Measurements from ENCODE around the gene NCS1.

NCS1 gene

DNA sequence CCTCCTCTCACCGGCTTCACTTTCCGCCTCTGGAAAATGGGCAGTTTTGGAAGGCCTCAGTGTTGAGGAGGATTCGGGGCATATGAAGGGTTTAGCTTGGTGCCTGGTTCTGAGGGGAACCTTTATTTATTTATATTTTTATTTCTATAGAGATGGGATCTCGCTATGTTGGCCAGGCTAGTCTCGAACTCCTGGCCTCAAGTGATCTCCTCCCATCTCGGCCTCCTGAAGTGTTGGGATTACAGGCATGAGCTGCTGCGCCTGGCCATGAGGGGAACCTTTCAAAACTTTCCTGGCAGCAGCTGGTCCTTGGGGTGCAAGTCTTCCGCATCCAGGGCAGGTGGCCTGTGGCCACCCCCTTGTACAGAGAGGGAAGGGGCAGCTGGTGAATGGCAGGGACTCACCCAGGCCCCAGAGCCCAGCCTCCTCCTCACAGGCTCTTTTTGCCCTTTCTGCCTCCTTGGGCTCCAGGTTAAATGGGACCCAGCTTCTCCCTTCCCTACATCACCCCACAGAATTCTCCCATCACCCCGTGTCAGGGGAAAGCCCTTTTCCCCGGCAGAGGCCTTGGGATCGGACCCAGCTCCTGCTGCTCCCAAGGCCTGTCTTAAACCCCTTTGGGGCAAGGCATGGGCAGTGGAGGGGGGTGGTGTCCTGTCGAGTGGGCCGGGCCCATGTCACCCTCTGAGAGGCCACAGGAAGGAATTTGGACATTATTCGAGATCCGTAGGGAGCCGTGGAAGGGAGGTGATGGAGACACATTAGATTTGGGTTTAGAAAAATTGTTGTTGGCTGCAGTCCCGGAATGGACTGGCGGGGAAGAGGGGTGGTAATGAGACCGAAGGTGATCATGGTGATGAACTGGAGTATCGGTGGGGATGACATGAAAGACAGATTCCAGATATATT, 5.9 kb downstream of the NCS1 start:
- no peak for DNase-seq

DNA sequence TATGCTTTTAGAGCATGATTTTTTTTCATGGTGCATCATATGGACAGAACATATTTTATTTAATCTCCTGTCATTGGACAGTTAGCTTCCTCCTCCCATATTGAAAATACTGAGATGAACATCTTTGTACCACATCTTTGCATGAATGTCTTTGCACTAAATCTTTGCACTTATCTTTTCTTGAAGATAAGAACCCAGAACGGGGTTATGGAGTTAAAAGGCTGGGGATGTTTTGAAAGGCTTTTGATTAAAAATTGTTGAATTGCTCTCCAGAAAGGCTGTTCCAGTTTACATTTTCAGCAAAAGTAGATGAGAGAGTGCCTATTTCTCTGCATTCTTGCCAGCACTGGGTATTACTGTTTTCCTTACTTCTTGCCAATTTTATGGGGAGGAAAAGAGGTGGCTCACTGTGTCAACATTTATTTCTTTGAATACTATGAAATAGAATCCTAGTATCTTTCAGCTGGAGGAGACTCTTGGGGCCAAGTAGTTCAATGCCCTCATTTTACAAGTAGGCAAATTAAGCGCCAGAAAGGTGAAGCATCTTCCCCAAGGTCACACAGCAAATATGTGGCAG, 7.2 kb downstream of the NCS1 start:
- no peak for DNase-seq

DNA sequence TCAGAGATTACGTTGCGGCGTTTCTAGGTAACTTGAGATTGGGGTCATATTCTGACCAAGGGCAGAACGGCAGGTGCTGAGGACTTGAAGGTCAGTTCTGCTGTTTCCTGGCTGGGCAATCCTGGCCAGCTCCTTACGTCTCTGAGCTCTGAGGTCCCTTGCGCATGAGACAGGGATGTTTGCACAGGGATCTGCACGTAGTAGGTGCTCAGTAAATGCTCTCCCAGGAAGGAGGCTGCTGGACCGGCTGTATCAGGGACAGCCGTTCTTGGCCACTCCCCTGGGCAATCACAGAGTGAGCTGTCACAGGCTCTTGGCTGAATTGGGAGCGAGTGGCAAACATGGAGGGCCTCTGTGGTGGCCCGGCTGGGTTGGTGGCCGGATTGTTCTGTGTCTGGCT, 8.3 kb downstream of the NCS1 start:
- no peak for DNase-seq

DNA sequence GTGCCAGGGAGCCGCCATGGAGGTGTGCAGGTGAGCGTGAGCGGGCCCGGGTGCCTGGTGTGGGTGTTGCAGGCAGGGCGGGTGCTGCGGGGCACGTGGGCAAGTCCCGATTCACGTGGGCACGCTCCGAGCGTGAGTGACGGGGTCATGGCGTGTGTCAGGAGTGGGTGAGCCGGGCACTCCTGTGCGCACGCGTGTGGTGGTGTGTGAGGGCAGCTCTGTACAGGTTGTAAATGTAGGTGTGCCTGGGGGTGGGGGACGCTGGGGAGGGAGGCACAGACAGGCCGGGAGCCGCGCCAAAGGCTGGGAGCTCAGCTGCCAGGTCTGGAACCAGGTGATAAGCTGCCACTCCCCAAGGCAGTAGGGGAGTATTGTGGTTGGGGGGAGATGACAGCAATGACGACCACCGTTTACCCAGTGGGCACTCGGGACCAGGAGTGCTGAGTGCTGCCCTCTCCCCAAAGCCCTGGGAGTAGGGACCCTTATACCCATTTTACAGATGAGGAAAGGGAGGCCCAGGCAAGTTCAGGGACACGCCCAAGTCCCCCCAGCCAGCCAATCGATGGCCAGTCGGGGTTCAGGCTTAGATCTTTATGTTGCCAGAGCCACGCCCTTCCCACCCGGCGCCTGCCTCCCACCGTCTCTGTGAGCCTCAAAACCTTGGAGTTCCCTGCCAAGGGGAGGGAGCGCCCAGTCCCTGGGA, 9.6 kb downstream of the NCS1 start:
- DNase-seq: no peak

DNA sequence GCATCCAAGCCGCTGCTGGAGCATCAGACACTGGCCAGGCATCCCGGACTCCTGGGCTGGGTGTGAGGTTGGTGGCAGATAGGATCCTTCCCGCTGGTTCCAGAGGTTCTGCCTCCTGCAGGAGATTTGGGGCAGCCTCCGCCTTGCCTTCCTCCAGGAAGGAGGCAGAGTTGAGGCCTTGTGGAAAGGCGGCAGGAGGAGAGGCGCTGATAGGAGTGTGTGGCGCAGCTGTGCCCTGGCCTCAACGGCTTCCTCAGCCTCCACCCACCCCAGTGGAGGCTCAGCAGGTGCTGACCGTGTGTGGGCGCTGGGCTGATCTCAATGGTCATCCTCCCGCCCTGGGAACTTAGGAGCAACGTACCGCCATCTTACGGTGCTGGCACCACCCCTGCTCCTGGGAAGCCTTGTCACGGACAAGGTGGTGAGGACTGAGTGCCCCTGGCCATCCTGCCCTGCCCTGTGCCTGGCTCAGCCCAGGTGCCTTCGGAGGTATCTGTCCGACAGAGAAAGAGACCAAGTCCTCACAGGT, 10.2 kb downstream of the NCS1 start:
- no peak for DNase-seq

DNA sequence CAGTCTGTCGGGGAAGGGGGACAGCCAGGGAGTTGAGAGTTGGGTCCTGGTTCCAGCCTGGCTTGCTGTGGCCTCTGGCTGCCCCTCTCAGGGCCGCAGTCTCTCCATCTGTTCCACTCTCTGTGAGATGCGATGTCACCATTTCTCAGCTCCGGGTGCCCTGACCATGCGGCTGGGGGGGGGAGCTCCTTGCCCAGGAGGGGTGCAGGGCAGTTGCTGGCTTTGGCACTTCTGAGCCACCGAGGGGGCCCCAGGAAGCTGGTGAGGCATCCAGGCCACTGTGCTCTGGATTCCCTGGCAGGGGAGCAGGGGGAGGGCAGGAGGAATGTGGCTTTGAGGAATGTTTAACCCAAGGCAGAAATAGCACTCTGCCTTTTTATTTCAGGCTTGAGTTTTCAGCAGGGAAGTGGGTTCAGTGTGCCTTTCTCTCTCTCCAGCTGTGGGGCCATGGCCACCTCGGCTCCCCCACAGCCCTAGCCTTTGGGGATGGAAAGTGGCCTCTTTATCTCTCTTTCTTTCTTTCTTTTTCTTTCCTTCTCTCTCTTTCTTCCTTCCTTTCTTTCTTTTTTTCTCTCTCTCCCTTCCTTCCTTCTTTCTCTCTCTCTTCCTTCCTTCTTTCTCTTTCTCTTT, 11.0 kb downstream of the NCS1 start:
- no peak for DNase-seq

DNA sequence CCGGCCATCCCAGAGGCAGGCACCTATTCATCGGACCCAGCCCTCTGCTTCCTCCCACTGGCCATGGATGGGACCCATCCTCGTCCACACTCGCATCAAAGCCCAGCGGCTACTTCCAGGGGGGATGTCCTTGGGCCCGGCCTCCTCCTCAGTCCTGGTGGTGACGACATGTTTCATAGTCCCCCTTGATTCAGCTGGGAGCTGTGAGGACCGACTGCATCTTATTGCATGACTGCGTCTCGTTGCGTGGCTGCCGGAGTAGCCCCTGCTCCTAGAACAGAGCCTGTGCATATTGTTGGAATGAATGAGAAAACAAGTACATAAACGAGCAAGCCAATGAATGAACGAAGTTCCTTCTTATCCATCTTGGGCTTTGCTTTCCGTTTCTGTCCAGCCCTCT, 12.8 kb downstream of the NCS1 start:
- no peak for DNase-seq

DNA sequence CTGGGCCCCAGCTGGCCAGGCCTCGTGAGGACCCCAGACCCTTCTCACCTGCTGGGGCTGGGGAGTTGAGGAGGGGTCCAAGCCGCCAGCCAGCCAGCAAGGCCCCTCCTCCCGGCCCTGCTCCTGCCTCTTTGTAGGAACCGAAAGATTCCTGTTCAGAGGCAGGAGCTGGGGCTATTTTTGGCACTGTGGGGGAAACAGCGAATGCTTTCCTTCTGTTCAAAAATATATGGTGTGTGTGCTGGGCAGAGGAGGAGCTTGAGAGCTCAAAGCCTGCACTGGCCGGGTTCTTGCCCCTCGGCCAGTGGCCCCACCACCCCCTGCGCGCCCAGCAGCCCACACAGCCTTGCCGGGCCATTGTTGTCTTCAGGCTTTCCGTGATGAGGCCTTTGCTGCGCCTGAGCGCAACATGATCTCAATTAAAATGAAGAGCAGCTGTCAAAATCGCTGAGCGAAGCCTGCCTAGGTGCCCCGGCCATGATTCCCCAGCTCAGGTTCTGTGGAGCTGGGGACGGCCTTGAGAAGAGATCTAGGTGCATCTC, 13.4 kb downstream of the NCS1 start:
- no peak for DNase-seq

DNA sequence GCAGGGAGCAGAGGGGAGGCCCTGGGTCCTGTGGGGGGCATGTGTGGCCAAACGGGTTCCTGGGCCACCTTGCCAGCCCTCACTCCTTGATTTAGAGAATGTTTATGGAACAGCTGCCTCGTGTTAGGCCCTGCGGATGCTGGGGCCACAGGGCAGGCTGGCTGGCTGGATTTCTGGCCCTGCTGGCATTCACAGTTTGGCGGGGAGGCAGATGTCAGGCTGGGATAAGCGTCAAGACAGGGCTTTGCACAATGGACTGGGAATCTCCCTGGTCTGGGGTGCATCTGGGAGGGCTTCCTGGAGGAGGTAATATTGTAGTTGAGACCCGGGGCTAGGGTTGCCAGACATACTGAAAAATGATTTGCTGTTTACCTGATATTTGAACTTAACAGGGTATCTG, 13.8 kb downstream of the NCS1 start:
- no peak for DNase-seq

DNA sequence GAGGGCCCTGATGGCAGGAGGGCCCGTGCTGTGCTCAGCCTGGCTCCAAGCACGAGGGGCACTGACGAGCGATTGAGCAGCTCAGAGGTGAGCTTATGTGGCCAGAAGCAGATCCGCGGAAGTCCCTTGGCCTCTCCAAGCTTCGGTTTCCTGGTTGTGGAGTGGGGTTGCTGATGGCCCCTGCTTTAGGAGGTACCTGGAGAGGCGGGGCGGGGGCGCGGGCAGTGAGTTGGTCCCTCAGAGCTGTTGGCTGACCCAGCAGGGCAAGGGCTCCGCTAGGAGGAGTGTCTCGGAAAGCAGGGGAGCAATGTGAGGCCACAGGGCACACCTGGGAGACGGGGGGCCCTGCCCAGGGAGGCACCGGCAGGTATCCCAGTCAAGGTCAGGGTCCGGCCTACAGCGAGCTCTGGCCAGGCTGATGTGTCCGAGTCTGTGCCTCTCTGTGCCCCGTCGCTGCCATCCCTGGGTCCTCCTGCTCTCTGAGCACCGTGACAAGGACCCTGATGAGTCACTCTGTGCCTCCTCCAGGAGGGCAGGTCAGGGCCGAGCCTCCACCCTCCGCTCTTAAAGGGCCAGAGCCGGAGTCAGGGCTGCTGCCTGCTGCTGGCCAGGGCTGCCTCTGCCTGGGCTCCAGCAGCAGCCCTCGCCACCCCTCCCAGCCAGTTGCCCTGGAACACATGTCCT, 14.8 kb downstream of the NCS1 start:
- no peak for DNase-seq

DNA sequence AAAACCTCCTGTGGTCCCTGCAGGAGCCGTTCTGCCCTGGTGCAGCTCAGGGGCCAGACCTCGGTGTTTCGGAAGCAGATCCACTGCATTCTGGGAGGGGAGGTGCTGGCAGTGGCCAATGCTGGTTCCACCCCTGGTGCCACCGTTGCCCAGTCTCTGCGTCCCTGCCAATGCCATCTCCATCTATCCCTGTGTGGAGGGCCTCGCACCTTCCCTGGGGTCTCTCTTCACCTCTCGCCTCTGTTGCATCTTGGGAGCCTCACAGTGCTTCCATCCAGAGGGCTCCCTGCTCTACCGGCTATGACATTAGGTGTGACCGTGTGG, 15.3 kb downstream of the NCS1 start:
- DNase-seq: no peak

DNA sequence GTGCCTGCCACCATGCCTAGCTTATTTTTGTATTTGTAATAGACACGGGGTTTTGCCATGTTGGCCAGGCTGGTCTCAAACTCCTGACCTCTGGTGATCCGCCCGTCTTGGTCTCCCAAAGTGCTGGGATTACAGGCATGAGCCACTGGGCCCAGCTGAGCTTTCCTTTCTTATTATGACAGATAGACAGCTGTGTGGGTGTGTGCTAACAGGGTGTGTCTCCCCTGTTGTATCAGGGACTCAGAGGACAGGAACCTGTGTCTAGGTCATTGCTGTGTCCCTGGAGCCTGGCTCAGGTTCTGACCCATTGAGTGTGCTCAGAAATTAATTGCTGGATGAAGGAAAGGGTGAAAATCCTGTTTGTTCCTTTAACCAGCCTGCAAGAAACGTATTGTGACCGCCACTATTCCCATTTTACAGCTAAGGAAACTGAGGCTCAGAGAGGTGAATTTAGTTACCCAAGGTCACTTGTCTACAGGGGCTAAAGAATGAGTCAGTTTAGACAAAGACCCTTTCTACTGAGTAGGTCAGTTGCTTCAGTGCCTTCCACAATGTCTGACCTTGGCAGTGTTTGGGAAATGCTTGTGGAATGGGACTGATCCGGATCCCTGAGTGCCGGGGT, 16.8 kb downstream of the NCS1 start:
- DNase-seq: no peak

DNA sequence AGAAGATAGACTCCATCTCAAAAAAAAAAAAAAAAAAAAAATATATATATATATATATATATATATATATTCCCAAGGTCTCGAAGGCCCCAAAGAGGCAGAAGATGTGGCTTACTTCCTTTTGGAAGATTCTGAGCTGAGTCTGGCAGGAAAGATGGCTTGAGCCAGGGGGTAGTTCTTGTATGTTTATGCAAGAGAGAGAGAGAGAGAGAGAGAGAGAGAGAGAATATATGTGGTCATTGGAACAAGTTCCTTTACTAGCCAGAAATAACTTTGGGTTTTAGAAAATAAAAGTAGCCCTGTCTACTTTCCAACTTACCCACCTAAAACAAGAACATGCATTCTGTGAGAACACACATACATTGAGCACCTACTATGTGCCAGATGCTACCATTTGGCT, 17.6 kb downstream of the NCS1 start:
- no peak for DNase-seq

DNA sequence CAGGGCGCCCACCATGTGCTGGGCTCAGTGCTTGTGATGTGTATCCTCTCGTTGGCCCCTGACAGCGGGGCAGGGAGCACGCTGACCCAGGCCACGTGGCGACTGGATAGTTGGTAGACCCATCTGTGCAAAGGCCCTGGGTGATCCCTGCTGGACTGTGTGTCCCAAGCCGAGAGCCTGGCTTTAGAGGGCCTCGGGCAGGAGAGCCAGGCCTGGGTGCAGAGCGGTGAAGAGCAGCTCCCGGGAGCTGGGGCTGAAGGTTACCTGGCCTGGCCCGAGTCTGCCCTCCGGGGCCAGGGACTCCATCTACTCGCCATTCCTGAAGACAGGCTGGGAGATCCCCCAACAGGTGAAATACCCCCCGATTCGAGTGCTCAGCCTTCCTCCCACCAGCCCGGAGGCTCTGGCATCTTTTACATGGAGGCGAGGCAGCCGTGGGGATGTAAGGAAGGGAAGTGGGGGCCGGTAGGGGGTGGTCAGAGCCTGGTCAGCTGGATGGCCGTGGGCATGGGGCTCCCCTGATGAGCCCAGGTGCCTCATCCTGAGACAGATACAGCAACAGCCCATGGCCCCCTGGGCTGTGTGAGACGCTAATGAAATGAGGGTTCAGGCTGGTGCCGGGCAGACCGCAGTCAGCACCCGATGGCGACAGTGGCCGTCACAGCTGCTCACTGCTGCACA, 19.0 kb downstream of the NCS1 start:
- no peak for DNase-seq

DNA sequence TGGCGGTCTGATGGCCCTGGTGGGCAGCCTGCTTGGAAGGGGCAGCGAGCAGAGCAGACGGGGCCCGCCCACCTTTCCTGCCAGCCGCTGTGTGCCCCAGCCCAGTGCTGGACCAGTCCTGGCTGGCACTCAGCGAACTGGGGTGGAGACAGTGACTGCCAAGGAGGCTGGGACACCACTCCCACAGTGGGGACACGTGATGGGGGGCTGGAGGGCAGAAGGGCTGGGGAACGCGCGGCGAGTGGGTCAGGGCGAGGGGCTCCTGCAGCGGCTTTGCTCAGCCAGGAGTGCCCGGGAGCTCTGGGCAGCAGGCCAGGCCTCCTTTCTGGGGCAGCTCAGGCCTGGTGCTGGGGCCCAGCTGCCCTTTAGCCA, 19.5 kb downstream of the NCS1 start:
- no peak for DNase-seq

DNA sequence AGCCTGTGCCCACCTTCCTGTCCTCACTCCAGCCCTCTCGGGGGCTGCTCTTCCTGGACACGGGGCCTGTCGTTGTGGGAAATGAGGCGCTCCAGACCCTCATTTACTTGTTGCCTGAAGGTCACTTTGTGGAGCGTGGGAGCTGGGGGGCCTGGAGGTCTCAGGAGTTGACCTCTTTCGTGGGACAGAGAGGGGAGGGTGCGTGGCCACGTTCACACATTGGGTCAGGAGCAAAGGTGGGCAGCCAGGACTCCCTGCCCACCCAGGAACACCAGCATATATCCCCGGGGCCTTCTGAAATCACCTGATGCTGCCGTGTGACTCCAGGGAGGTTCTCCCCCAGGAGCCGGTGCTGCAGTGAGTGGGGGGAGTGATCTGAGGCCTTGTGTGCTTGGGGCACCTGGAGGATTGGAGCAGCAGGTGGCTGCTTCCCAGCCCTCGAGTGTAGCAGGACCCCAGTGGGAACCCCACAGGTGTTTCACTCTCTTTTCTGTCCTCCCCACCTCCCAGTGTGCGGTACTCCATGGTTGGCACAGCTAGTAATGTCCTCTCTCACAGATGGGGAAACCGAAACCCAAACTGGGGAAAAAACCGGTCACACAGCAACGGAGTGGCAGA, 20.3 kb downstream of the NCS1 start:
- no peak for DNase-seq

DNA sequence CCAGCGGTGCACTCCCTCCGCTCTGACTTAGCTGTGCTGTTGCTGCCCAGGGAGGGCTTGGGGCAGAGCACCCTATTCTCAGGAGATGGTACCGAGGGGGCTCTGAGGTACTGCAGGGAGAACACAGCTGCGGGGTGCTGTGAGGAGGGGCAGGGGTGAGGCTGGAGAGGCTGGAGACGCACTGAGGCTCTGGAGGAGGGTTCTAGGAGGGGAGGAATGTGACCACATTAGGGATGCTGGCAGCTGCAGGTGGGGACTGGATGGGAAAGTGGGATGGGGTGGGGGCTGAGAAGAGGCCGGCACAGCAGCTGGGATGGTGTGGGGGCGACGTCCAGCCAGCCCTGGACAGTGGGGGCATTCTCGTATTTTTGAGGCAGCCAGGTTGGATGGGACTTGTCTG, 20.9 kb downstream of the NCS1 start:
- DNase-seq: no peak

DNA sequence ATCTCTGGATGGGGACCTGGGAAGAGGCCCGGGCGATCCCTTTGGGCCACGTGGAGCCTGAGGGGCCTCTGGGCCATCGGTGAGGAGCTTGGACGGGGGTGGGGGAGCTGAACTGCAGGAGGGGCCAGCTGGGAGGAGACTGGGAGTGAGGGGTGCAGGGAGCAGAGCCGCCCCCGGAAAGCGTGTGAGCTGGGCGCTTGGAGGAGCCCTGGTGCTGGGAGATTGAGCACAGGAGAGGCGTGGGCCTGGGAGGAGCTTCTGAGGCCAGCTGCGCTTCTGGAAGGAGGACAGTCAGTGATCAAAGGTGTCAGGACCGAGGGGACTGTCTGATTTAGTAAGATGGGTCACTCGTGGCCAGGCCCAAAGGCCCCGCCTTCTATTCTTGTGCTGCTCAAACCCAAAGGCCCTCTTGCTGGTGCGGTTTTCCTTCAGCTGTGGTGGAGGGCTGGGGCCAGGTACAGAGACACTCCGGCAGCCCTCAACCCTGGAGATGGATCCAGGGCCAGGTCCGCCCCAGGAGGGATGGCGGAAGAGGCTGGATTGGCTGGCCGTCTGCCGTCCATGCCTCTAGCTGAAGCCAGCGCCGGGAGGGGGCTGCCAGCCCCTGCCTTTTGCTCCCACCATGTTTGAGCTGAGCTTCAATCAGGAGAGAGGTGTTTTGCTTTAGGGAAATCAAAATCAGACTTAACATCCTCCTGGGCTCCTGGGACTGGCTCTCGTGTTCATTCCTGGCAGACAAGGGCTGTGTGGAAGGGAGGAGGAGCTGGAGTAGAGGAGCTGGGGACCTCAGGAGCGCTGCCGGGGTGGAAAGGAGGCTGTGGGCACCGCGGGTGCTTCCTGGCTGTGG, 21.6 kb downstream of the NCS1 start:
- no peak for DNase-seq

DNA sequence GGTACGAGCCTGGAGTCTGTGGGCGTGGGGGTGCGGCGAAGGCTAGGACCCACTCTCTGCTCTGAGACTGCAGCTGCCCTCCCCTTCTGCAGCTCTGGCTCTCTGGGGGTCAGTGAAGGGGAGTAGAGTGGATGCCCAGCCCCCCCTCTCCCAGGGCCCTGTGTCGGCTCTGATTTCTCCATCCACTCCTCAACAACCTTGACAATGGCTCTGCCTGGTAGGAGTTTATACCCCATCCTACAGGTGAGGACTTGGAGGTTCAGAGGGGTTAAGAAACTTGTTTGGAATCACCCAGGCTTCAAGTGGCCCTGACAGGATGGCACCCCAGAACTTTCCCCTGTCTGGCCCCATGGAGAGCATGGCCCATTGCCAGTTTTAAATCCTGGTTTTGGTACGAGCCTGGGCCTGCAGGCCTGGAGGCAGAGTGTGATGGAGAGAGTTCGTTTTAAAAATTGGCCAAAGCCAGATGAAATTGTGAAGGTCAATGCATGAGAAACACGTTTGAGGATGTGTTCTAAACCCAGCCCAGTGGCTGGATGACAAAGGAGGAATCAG, 22.3 kb downstream of the NCS1 start:
- DNase-seq: no peak

DNA sequence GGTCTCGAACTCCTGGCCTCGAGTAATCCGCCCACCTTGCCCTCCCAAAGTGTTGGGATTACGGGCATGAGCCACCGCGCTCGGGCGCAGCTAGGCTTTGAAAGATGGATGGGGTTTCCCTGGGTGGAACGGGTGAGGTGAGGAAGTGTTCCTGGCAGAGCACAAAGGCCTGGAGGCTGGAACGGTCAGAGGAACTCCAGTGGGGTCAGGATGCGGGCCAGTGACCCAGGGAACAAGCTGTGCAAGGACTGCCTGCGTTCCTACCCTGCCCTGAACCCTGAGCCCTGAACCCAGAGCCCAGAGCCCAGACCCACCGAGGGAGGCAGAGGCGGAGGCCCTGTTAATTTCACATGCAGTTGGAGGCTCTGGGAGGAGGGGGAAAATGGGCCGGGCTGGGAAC, 23.4 kb downstream of the NCS1 start:
- no peak for DNase-seq

All from COR-L47 (cell line).